Hematopoietic multipotent progenitor cell treated with erythropoietin and hydrocortisone succinate and interleukin-3 and kit ligand, for 4 days (in vitro differentiated cells): ENCODE results near the gene RNASE12.
"Not testable (repeated sequence)": the region's sequence is repeated elsewhere in the genome, so short reads cannot be mapped to it uniquely, and the experiment has no call there.

ENCODE experiments used
- DNase-seq: peaks from one replicate; pipeline ENCODE4 v3.0.0-alpha.2; 2015

Gene RNASE12

DNA sequence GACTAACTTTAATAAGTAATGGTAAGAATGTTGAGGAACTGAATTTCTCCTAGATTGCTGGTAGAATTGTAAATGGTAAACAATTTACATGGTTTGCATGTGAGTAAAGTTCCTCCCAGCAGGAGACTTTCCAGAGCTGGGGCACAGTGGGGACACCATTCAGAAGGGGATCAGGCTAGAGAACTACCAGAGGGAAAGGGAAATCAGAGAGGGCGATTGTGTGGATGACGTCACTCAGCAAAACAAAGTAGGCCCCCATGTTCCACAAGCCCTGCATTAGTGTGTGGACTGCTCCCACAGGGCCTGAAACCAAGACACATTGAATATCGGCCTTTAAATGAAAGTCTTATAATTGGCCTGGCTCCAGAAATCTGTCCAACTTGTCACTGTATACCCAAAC, 12.9 kb downstream of the RNASE12 start:
- no peak for DNase-seq

- DNase-seq: not testable (repeated sequence)
Observed at GRCh38 chr14:20572382-20572990, 18.7 kb downstream of the RNASE12 start.

GRCh38 chr14:20570720-20571119, 20.5 kb downstream of the RNASE12 start:
- DNase-seq: not testable (repeated sequence)

- DNase-seq: not testable (repeated sequence)
Observed at GRCh38 chr14:20569865-20570264, 21.3 kb downstream of the RNASE12 start.

DNA sequence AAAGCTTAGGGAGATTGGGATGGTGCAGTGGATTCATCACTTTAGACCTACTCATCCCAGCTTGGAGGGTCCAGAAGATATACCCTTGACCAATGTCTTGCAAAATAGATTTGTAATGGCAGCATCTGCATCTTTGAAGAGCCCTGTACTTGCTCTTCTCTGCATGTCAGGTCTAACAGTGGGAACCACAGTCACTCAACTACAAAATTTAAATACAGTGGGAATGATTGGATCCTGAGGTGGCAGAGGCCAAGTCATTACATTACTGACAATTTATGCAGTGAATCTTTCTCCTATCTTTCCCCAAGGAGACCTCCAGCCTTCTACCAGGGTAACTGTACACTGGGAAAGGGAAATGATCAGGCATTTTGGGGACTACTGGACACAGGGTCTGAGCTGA, 22.1 kb downstream of the RNASE12 start:
- no peak for DNase-seq

DNA sequence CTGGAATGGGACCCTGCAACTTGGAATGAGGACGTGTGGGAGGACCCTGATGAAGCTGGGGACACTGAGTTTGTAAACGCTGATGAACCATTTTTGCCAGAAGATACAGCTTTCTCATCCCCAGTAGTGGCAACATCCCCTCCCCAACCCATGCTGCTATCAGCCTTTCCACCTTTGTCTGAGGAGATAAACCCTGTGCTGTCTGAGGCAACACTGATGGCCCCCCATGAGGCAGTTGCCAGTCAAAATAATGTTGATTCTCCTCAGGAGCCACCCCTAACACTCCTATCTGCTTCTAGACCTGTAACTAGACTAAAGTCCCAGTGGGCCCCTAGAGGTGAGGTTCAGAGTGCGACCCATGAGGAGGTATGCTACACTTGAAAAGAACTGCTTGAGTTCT, 22.8 kb downstream of the RNASE12 start:
- no peak for DNase-seq

GRCh38 chr14:20567199-20567598, 24.0 kb downstream of the RNASE12 start:
- not testable (repeated sequence) for DNase-seq

GRCh38 chr14:20564501-20564997, 26.6 kb downstream of the RNASE12 start:
- DNase-seq: no peak

DNA sequence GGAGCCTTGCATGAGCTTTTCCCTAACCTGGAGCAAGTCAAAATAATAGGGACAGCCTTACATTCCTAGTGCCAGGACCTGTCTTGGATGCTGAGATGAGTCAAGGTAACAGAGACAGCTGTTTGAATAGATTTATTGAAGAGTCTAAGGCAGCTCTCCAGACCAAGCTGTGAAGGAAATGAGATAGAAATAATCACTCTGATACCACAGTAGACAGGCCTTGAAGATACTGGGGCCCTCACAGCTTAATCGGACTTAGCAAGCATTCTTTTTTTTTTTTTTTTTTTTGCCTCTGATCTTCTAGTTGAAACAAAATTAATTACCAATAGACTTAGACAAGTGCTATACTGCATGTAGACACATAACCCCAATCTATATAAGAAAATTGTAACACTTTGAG, 27.2 kb downstream of the RNASE12 start:
- peak; percentile 69 for DNase-seq

- DNase-seq: no peak
Observed at GRCh38 chr14:20560961-20561360, 30.2 kb downstream of the RNASE12 start, which contains the start of gene RNASE9. Gene RNASE9, minus strand, starts transcription at chr14:20561047.

DNA sequence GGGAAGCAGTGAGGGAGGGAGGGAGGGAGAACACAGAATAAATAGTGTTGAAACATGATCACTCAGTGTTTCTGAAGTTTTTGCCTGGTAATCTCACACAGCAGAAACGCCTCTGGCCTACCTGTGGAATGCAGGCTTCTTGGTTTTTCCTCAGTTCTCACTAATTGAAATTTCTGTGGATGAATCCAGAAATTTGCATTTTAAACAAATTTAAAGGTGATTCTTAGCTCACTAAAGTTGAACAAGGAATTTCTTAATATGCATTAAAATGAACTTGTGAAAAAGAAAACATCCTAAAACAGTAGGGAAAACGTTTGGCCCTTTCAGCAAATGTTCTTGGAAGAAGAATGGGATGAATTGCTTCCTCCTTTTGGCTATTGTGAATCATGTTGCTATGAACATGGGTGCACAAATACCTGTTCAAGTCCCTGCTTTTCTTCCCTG, 31.7 kb downstream of the RNASE12 start:
- DNase-seq: no peak

DNA sequence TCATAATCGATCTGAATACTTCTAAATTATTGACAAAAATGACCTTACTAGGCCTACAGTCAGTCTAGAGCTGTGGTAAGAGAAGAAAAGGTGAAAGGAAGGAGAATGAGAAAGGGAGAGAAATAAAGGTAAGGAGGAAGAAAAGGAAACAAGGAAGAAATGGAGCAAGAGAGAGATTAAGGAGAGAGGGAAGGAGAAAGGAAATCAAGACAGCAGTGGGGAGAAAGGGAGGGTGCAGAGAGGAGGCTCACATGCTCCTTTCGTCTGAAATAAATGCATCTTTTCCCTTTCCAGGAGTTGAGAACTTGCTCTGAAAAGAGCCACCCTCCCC, 34.0 kb downstream of the RNASE12 start:
- no peak for DNase-seq

DNA sequence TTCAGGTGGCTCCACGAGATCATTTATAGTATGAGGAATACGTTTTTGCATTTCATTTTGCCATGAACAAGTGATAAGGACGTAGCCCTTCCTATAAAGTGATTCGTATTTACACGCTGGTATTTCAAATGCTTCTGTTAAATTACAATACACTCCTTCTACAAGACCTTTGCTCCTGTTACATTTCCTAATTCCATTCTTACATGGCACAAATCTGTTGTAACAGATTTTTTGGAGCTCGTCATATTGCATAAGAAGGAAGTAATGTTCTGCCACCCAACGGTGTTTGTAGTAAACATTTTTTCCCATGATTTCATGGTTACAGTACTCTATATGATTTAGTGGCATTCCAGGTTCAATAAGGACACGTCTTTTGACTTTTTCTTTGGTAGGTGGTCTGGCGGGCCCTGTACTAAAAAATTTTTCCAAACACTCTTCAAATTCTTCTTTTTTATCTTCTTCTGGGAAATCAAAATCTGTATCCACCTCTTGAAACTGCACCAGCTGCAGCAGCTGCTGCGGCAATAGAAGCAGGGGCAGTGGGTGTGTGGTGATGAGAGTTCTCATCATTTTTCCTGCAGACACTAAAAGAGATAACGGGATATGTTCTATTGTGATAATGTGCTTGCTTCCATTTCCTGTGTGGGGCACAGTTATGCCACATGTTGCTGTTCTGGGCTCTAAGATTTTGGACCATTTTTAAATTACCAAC, 34.5 kb downstream of the RNASE12 start:
- DNase-seq: peak; percentile 67

GRCh38 chr14:20555845-20556244, 35.3 kb downstream of the RNASE12 start:
- no peak for DNase-seq

- DNase-seq: no peak
Observed at GRCh38 chr14:20553024-20553423, 38.2 kb downstream of the RNASE12 start.

GRCh38 chr14:20551606-20552005, 39.6 kb downstream of the RNASE12 start:
- DNase-seq: no peak

DNA sequence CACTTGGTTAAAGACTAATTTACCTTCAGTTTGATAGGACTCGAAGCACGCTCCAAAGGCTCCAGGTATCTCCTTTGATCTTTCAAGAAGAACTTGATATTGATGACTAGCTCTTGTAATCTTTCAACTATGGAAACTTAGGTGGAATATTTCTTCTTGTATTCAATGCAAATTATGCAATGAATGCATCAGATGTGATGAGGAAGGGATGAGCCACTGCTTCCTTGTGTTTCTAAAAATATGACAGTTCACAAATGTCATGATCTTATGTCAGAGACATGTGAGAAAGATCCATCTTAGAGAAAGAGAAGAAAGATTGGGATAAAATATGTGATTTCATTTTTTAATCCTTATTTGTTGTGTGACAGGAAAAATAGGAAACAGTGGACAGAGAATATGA, 40.2 kb downstream of the RNASE12 start:
- no peak for DNase-seq

- DNase-seq: no peak
Observed at GRCh38 chr14:20548414-20549158, 42.6 kb downstream of the RNASE12 start.

- no peak for DNase-seq
Observed at GRCh38 chr14:20546877-20547276, 44.3 kb downstream of the RNASE12 start.
